GM19099 (cell line): ENCODE data around the gene COL23A1.

Source experiments
- POLR2A ChIP-seq: IDR thresholded peaks from 3 replicates; pipeline ENCODE4 v1.6.1; 2011; ENCODE audit warnings: low read depth; ENCODE audit not compliant: insufficient read length; ENCODE audit errors: extremely low read depth

The COL23A1 gene

GRCh38 chr5:178548746-178549145 is 41.4 kb downstream of the COL23A1 start:
- no peak for TF ChIP-seq POLR2A

DNA sequence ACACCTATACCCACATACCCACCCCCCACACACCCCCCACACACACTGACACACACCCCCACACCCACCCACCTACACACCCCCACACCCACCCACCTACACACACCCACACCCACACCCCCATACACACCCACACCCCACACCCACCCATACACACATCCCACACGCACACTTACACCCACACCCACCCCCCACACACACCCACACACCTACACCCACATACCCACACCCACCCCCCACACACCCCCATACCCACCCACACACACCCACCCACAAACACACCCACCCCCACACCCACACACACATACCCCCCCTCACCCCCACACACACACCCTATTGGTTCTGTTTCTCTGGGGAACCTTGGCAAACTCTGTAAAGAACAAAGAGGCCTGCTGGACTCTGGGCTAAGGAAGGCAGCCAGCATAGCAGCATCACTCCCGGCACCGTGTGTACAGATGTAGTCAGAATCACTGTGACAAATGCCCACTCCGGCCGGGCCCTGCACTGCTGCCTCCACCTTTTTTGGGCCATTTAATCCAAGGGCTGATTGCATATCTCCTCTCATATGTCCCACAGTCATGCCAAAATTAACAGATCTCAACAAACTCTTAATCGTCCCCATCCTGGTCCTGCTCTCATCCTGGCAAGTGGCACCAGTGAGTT is 42.3 kb downstream of the COL23A1 start:
- TF ChIP-seq POLR2A: no peak

GRCh38 chr5:178547052-178547666 is 43.0 kb downstream of the COL23A1 start:
- no peak for TF ChIP-seq POLR2A

- TF ChIP-seq POLR2A: no peak
These were observed 43.5 kb downstream of the COL23A1 start for GRCh38 chr5:178546675-178547033.

DNA sequence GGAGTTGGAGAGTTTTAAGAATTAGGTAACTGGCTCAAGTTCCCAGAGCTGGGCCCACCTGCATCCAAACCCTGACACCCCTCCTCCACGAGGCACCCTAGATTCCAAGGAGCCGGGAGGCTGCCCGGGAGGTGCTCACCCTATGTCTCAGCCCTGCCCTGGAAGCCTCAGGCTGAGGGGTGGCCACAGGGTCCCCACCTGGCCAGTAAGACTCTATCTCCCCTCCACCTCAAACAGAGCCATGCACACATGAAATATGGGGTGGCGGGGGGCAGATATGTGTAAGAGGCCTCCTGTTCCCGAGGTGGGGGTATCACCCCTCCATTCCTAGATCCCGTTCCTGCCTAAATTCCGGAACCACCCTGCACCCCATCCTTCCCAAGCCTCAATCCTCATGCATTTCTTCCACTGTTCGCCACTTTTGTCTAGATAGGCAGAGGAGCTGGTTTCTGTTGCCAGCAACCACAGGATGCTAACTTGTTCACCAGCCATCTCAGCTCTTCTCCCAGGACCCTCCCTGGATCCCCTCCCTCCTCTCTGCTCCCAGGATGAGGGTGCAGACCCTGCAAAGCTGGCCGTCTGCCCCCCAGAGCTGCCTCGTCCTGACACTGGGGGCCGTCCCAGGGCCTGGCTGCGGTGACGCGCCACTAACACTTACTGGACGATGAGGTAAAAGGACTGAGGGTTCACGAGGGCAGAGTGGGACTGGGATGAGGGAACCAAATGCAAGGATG is 44.1 kb downstream of the COL23A1 start:
- no peak for TF ChIP-seq POLR2A

GRCh38 chr5:178545176-178545575 is 45.0 kb downstream of the COL23A1 start:
- no peak for TF ChIP-seq POLR2A

- no peak for TF ChIP-seq POLR2A
These were observed 45.9 kb downstream of the COL23A1 start for GRCh38 chr5:178544166-178544834.

- no peak for TF ChIP-seq POLR2A
These were observed 47.7 kb downstream of the COL23A1 start for GRCh38 chr5:178542455-178542854.

GRCh38 chr5:178540526-178540925 is 49.7 kb downstream of the COL23A1 start:
- TF ChIP-seq POLR2A: no peak

DNA sequence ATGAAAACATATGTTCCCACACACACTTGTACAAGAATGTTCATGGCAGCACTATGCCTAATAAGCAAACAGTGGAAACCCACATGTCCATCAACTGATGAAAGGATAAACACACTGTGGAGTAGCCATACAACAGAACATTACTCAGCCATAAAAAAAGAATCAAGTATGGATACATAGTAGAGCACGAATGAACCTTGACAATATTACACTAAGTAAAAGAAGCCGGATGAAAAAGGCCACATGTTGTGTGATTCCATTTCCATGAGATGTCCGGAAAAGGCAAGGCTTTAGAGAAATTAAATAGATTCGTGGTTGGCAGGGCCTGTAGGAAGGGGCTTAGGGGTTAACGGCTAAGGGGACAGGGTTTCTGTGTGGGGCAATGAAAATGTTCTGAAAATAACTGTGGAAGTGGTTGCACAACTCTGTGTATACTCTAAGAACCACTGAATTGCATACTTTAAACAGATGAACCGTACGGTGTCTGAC is 51.4 kb downstream of the COL23A1 start:
- TF ChIP-seq POLR2A: no peak

DNA sequence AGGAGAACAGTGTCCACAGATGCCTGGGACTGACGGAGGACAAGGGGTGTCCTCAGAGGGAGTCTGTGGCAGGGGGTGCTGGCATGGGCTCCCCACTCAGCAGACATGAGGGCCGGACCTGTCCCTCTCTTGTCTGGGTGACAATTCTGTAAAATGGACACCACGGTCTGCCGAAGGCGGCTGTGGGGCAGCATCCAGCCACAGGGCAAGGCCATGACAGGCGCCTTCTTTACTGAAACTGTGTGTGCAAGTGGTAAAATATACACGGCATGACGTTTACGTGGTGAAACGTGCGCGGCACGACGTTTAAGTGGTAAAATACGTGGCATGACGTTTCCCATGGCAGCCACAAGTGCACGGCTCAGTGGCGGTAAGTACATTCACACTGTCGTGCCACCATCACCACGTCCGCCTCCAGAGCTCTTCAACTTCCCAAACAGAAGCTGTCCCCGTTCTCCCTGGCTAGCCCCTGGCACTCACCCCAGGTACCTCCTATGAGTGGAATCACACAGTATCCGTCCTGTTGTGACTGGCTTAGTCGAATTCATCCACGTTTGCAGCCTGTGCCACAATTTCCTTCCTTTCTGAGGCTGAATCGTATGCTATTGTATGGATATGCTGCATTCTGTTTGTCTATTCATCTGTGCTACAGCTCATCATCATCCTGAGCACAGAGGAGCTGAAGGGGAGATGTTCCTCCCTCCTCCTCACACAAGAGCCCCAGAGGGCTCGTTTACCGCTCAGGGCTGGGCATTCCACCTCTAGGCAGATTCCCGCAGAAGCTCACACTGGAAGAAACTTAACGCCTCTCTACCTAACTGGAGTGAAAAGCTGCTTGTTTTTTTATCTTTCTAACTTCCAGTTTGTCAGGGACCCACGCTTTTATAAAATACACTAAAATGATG is 52.5 kb downstream of the COL23A1 start:
- no peak for TF ChIP-seq POLR2A

- no peak for TF ChIP-seq POLR2A
These were observed 53.4 kb downstream of the COL23A1 start for GRCh38 chr5:178536541-178537466.
